Measurements from ENCODE around the gene CPO.
A peak's percentile ranks its signal among the peaks of the same experiment; 100 is the strongest.

CPO gene

DNA sequence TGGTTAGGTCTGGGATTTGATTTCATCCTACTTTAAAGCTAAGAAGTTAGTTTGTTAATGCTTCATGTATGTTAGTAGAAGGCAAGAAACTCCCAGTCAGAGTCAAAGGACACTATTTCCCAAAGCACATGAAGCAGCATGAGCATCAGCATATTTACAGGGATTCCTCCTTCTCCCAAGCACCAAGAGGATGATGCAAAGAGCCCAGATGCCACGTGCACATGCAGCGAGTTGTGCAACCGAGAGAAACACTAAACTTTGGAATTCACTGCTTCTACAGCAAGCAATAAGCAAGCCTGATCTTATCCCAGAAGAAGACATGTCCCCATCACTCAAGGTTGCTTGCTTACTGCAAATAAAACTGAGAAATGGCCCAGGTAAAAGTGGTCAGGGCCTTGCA, 32.5 kb downstream of the CPO start:
- no peak overlapping the region for H3K27ac ChIP-seq (ENCODE audit: low read depth, low read length)
- no peaks in the 10 kb centered on the region for H3K36me3 ChIP-seq (ENCODE audit: insufficient read depth, low read length)
- H2AFZ ChIP-seq (ENCODE audit: low read length, unreplicated experiment): peak overlapping the region; percentile 67
- H3K27me3 ChIP-seq (ENCODE audit: insufficient read depth, low read length): no peaks in the 10 kb centered on the region
- H3K4me1 ChIP-seq (ENCODE audit: control insufficient read depth, insufficient read depth, low read length, unreplicated experiment): peaks cover 25% of the 10 kb centered on the region
- no peaks in the 10 kb centered on the region for H3K79me2 ChIP-seq (ENCODE audit: control insufficient read depth, insufficient read depth, low read length, unreplicated experiment)
- H3K4me3 ChIP-seq (ENCODE audit: low read depth, low read length): no peak overlapping the region

DNA sequence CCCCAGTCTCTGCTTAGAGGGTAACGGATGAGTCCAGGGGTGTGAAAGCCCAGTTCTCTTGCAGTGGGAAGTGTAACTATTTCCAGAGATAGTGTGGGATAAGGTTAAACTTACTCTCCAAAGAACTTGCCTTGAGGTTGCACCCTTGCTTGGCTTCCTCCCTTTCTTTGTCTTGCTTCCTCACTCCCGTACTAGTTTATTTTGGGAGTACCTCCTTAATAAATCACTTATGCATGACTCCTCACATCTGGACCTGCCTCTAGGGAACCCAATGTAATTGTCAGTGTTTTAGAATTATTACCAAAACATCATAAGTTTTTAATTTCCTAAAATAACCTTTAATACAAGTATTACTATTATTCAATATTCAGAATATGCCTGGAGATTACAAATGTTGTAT, 35.2 kb downstream of the CPO start:
- no peak overlapping the region for H3K4me3 ChIP-seq (ENCODE audit: low read depth, low read length)
- peaks cover 8% of the 10 kb centered on the region for H3K4me1 ChIP-seq (ENCODE audit: control insufficient read depth, insufficient read depth, low read length, unreplicated experiment)
- H3K27me3 ChIP-seq (ENCODE audit: insufficient read depth, low read length): no peaks in the 10 kb centered on the region
- no peak overlapping the region for H3K27ac ChIP-seq (ENCODE audit: low read depth, low read length)
- H3K36me3 ChIP-seq (ENCODE audit: insufficient read depth, low read length): no peaks in the 10 kb centered on the region
- no peak overlapping the region for H2AFZ ChIP-seq (ENCODE audit: low read length, unreplicated experiment)
- H3K79me2 ChIP-seq (ENCODE audit: control insufficient read depth, insufficient read depth, low read length, unreplicated experiment): no peaks in the 10 kb centered on the region

DNA sequence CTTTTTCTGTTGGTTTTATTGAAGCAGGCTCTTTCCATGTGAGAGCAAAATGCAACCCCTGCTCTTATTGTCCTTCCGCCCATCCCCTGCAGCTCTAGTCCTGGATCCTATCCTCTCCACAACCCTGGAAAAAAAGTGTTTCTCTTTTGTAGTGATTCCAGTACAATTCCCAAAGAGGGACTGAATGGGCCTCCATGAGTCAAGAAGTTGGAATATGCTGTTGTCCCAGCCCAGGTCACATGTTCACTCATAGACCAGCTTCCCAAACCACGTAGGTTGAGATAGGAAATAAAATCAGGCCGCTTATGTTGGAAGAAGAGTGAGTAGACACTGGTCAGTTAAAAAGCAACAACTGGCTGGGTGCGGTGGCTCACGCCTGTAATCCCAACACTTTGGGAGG, 39.4 kb downstream of the CPO start:
- peaks cover 13% of the 10 kb centered on the region for H3K4me1 ChIP-seq (ENCODE audit: control insufficient read depth, insufficient read depth, low read length, unreplicated experiment)
- H3K27ac ChIP-seq (ENCODE audit: low read depth, low read length): no peak overlapping the region

DNA sequence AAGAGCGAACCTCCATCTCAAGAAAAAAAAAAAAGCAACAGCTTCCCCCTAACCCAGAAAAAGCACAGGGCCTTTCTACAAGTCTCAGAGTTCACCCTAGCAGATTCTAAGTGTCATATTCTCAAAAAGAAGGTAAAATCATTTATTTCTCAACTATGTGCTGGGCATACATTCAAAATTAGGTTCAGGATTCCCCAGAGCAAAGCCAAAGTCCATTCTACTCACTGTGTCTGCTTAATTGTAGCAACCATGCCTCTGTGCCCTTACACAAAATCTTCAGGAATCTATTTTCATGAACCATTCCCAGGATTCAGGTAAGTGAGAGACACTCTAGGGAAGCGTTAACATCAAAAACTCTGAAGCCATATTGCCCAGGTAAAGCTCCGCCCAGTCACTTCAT, 40.0 kb downstream of the CPO start:
- peaks cover 19% of the 10 kb centered on the region for H3K4me1 ChIP-seq (ENCODE audit: control insufficient read depth, insufficient read depth, low read length, unreplicated experiment)
- H3K27me3 ChIP-seq (ENCODE audit: insufficient read depth, low read length): no peaks in the 10 kb centered on the region
- no peak overlapping the region for H3K27ac ChIP-seq (ENCODE audit: low read depth, low read length)
- no peaks in the 10 kb centered on the region for H3K36me3 ChIP-seq (ENCODE audit: insufficient read depth, low read length)
- H3K79me2 ChIP-seq (ENCODE audit: control insufficient read depth, insufficient read depth, low read length, unreplicated experiment): no peaks in the 10 kb centered on the region
- H2AFZ ChIP-seq (ENCODE audit: low read length, unreplicated experiment): no peak overlapping the region
- no peak overlapping the region for H3K4me3 ChIP-seq (ENCODE audit: low read depth, low read length)

More for the DNA sequence above, 39.4 kb downstream of the CPO start:
- H3K79me2 ChIP-seq (ENCODE audit: control insufficient read depth, insufficient read depth, low read length, unreplicated experiment): no peaks in the 10 kb centered on the region
- no peaks in the 10 kb centered on the region for H3K36me3 ChIP-seq (ENCODE audit: insufficient read depth, low read length)
- H3K4me3 ChIP-seq (ENCODE audit: low read depth, low read length): no peak overlapping the region
- H2AFZ ChIP-seq (ENCODE audit: low read length, unreplicated experiment): no peak overlapping the region
- no peaks in the 10 kb centered on the region for H3K27me3 ChIP-seq (ENCODE audit: insufficient read depth, low read length)

DNA sequence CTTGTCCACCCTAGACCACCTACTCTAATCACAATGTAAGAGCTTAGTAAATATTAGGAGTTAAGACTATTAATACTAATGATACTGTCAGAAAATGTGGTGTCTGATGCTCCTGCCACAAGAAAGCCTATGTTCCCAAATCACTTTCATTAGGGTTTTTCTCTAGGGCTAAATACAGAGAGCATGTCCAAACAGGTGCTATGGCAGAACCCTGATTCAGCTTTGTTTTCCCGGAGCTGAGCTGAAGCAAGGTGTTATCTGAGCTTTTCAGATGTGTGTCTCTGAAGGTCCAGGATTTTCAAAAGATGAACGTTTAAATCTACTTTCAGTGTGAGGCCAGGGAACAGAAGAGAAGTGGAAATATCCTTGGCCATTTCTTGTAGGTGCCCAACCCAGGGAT, 40.6 kb downstream of the CPO start:
- Histone ChIP-seq H3K4me3 (ENCODE audit: low read depth, low read length) (no peak overlapping the region), H3K27me3 (ENCODE audit: insufficient read depth, low read length) (no peaks in the 10 kb centered on the region), H3K79me2 (ENCODE audit: control insufficient read depth, insufficient read depth, low read length, unreplicated experiment) (no peaks in the 10 kb centered on the region)

DNA sequence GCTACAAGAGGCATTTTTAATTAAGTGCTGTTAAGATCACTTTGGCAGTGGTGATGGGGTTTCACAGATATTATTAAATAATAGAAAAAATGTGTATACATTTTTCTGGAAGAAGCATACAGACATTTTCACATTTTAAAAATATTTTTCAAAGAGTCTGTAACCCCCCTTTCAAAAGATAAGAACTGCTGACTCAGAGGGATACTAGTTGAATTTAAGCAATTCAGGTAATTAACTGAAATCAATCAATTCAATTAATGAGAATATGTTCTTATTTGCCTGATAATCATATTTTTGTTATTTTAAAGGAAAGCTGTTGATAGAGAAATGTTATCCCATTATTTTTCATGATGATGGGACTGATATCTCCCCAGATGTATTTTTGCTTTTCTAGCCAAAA, 41.1 kb downstream of the CPO start:
- Histone ChIP-seq H3K79me2 (ENCODE audit: control insufficient read depth, insufficient read depth, low read length, unreplicated experiment) (no peaks in the 10 kb centered on the region), H3K4me3 (ENCODE audit: low read depth, low read length) (no peak overlapping the region), H3K27ac (ENCODE audit: low read depth, low read length) (no peak overlapping the region), H2AFZ (ENCODE audit: low read length, unreplicated experiment) (no peak overlapping the region), H3K36me3 (ENCODE audit: insufficient read depth, low read length) (no peaks in the 10 kb centered on the region), H3K27me3 (ENCODE audit: insufficient read depth, low read length) (no peaks in the 10 kb centered on the region), H3K4me1 (ENCODE audit: control insufficient read depth, insufficient read depth, low read length, unreplicated experiment) (peaks cover 21% of the 10 kb centered on the region)

More for the DNA sequence above, 40.6 kb downstream of the CPO start:
- Histone ChIP-seq H3K36me3 (ENCODE audit: insufficient read depth, low read length) (no peaks in the 10 kb centered on the region), H3K27ac (ENCODE audit: low read depth, low read length) (no peak overlapping the region), H2AFZ (ENCODE audit: low read length, unreplicated experiment) (no peak overlapping the region), H3K4me1 (ENCODE audit: control insufficient read depth, insufficient read depth, low read length, unreplicated experiment) (peaks cover 21% of the 10 kb centered on the region)

DNA sequence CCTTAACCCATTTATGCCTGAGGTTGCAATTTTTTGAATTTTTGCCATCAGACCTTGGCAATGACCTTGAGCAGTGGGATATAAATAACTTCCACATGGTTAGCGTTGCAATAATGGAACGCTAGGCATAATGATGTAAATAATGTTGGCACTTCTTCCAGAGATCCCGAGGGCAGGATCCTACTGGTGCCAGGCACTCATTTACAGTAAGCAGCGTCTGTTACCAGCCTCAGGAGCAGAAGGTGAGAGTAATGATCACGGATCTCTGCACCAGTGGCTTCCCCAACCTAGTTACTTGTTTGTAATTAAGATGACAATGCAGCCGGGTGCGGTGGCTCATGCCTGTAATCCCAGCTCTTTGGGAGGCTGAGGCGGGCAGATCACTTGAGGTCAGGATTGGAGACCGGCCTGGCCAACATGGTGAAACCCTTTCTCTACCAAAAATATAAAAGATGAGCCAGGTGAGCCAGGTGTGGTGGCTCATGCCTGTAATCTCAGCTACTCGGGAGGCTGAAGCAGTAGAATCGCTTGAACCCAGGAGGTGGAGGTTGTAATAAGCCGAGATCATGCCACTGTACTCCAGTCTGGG, 41.9 kb downstream of the CPO start:
- Histone ChIP-seq H3K27ac (ENCODE audit: low read depth, low read length) (no peak overlapping the region), H3K27me3 (ENCODE audit: insufficient read depth, low read length) (no peaks in the 10 kb centered on the region), H3K36me3 (ENCODE audit: insufficient read depth, low read length) (no peaks in the 10 kb centered on the region), H3K4me1 (ENCODE audit: control insufficient read depth, insufficient read depth, low read length, unreplicated experiment) (peaks cover 21% of the 10 kb centered on the region), H2AFZ (ENCODE audit: low read length, unreplicated experiment) (no peak overlapping the region), H3K4me3 (ENCODE audit: low read depth, low read length) (no peak overlapping the region), H3K79me2 (ENCODE audit: control insufficient read depth, insufficient read depth, low read length, unreplicated experiment) (no peaks in the 10 kb centered on the region)

DNA sequence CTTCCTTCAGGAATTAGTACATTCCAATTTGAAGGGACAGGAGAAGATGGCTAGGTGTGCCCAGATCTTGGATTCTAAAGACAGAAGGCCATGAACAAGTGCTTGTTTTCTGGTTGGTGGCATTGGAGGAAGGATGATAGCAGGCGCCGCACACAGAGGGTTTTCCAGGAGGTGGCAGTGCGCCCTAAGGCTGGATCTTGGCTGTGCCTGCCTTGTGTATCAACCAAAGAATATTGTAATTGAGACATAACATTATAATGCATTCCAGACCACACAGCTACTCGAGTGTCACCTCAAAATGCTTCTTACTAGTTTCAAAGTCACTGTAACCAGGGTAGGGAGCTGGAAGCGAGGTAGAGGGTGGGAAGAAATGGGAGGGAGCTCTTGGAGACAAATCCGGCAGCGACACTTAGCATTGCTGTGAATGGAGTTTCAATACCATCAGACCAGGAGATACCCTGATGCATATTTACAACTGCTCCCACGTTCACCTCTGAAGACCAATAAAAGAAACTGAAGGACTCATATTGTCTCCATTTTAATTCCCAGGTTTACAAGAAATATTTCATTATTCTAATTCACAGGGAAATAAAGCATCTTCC, 42.5 kb downstream of the CPO start:
- peaks cover 21% of the 10 kb centered on the region for H3K4me1 ChIP-seq (ENCODE audit: control insufficient read depth, insufficient read depth, low read length, unreplicated experiment)
- no peaks in the 10 kb centered on the region for H3K27me3 ChIP-seq (ENCODE audit: insufficient read depth, low read length)
- H3K36me3 ChIP-seq (ENCODE audit: insufficient read depth, low read length): no peaks in the 10 kb centered on the region
- H3K4me3 ChIP-seq (ENCODE audit: low read depth, low read length): no peak overlapping the region
- no peaks in the 10 kb centered on the region for H3K79me2 ChIP-seq (ENCODE audit: control insufficient read depth, insufficient read depth, low read length, unreplicated experiment)
- H2AFZ ChIP-seq (ENCODE audit: low read length, unreplicated experiment): peak overlapping the region; percentile 10
- H3K27ac ChIP-seq (ENCODE audit: low read depth, low read length): no peak overlapping the region

DNA sequence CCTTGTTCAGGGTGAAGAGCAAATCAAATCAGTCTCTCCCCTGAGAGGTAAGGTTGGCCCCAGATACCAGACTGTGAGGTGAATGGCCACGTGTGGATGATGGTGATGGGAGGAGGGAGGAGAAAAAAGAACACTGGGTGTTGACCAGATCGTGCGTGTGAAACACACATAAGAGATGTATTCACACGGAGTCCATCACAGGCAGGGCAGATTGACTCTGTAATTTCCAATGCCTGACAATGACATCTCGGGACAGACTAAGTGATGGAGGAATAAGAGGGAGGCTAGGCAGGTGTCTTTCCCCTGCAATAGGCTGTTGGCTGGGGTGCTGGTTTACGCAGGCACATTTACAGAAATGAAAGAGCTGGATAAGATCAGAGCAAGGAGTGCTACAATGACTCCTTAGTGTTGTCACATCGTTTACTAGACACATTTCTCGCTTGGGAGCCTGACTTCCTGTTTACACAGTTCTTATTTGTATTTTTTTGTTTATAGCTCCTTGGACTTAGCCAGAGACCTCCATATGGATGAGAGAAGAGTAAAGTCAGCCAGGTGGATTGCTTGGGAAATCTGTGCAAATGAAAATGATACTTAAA, 43.1 kb downstream of the CPO start:
- H3K27me3 ChIP-seq (ENCODE audit: insufficient read depth, low read length): no peaks in the 10 kb centered on the region
- no peaks in the 10 kb centered on the region for H3K79me2 ChIP-seq (ENCODE audit: control insufficient read depth, insufficient read depth, low read length, unreplicated experiment)
- no peak overlapping the region for H3K4me3 ChIP-seq (ENCODE audit: low read depth, low read length)
- H3K27ac ChIP-seq (ENCODE audit: low read depth, low read length): no peak overlapping the region
- no peaks in the 10 kb centered on the region for H3K36me3 ChIP-seq (ENCODE audit: insufficient read depth, low read length)
- H3K4me1 ChIP-seq (ENCODE audit: control insufficient read depth, insufficient read depth, low read length, unreplicated experiment): peaks cover 21% of the 10 kb centered on the region
- H2AFZ ChIP-seq (ENCODE audit: low read length, unreplicated experiment): peak overlapping the region; percentile 39

DNA sequence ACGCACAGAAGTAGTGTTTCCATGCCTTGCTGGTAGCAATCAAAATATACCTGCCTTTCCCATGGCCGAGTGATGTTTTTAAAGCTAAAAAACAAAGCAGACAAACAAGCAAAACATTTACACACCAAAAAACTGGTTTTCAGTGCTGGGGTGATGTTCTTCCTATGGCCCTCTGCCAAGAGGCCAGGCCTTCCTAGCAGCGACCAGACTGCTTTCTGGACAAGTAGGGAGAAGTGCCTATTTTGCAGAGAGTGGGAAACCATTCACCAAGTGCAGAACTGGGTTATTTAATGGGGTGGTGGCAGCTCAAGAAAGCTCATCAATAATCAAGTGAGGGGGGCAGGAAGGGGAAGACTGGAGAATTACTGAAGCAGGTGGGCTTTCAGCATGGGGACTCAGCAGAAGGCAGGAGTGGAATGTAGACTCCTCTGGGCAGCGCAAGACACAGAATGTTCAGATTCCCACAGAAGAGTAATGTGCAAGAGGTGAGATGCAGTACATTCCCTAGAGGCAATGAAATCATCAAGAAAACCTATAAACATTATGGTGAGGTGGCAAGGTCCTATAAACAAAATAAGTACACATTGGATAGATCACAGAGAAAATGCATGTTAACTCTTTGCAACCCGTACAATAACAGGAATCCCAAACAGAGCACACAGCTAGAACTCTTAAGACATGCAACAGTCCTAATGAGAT, 44.0 kb downstream of the CPO start:
- no peaks in the 10 kb centered on the region for H3K36me3 ChIP-seq (ENCODE audit: insufficient read depth, low read length)
- H3K4me3 ChIP-seq (ENCODE audit: low read depth, low read length): no peak overlapping the region
- H3K27me3 ChIP-seq (ENCODE audit: insufficient read depth, low read length): no peaks in the 10 kb centered on the region
- no peaks in the 10 kb centered on the region for H3K79me2 ChIP-seq (ENCODE audit: control insufficient read depth, insufficient read depth, low read length, unreplicated experiment)
- no peak overlapping the region for H3K27ac ChIP-seq (ENCODE audit: low read depth, low read length)
- peaks cover 21% of the 10 kb centered on the region for H3K4me1 ChIP-seq (ENCODE audit: control insufficient read depth, insufficient read depth, low read length, unreplicated experiment)
- H2AFZ ChIP-seq (ENCODE audit: low read length, unreplicated experiment): peak overlapping the region; percentile 66

DNA sequence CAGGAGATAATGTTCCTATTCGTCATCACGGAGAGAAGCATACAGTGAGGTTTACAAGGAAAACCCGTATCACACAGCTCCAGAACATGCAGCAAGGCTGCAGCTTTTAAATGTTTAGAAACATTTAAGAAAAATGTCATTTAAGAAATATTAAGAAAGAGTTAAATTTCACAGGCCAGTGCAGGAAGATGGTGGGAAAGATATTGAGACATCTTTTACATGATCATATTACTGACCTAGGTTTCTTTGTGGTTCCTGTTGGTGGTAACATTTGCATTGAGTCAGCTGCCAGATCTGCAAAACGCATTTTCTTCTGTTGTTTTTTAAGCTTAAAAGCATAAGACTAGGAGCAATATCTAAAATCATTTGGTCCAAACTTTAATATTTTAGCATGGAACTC, 44.9 kb downstream of the CPO start:
- no peaks in the 10 kb centered on the region for H3K36me3 ChIP-seq (ENCODE audit: insufficient read depth, low read length)
- no peak overlapping the region for H2AFZ ChIP-seq (ENCODE audit: low read length, unreplicated experiment)
- H3K27ac ChIP-seq (ENCODE audit: low read depth, low read length): no peak overlapping the region
- no peak overlapping the region for H3K4me3 ChIP-seq (ENCODE audit: low read depth, low read length)
- no peaks in the 10 kb centered on the region for H3K79me2 ChIP-seq (ENCODE audit: control insufficient read depth, insufficient read depth, low read length, unreplicated experiment)
- H3K27me3 ChIP-seq (ENCODE audit: insufficient read depth, low read length): no peaks in the 10 kb centered on the region
- H3K4me1 ChIP-seq (ENCODE audit: control insufficient read depth, insufficient read depth, low read length, unreplicated experiment): peaks cover 21% of the 10 kb centered on the region
